SW 1271 (cell line): ENCODE results near the gene ZSWIM9.

Experiments used
- DNase-seq, 2 experiments: peaks; one replicate each; lab custom pipeline; 2025; lab: John Stamatoyannopoulos, UW

Gene ZSWIM9

GRCh38 chr19:48175578-48175977 lies 5.1 kb downstream of the ZSWIM9 start:
- no peak for DNase-seq

GRCh38 chr19:48176226-48176625 lies 5.7 kb downstream of the ZSWIM9 start:
- no peak for DNase-seq

- DNase-seq = no peak
These were observed 11.0 kb downstream of the ZSWIM9 start for GRCh38 chr19:48181505-48181904.

- DNase-seq = no peak
These were observed 12.0 kb downstream of the ZSWIM9 start for GRCh38 chr19:48182434-48182833.

- DNase-seq = no peak
These were observed 12.9 kb downstream of the ZSWIM9 start for GRCh38 chr19:48183356-48183755.

- no peak for DNase-seq
These were observed 15.5 kb downstream of the ZSWIM9 start for GRCh38 chr19:48186015-48186414.

GRCh38 chr19:48186541-48186991 lies 16.1 kb downstream of the ZSWIM9 start:
- DNase-seq = no peak

- no peak for DNase-seq
These were observed 19.9 kb downstream of the ZSWIM9 start for GRCh38 chr19:48190288-48190884.

GRCh38 chr19:48190885-48191284 lies 20.4 kb downstream of the ZSWIM9 start:
- no peak for DNase-seq

GRCh38 chr19:48192750-48193149 lies 22.3 kb downstream of the ZSWIM9 start:
- no peak for DNase-seq

GRCh38 chr19:48194041-48194843 lies 23.8 kb downstream of the ZSWIM9 start:
- DNase-seq = no peak

- DNase-seq = no peak
These were observed 24.7 kb downstream of the ZSWIM9 start for GRCh38 chr19:48194844-48195830.

- DNase-seq = no peak
These were observed 25.9 kb downstream of the ZSWIM9 start for GRCh38 chr19:48196321-48196763.

GRCh38 chr19:48196933-48197665 lies 26.6 kb downstream of the ZSWIM9 start:
- DNase-seq = no peak

GRCh38 chr19:48203222-48203793 lies 32.8 kb downstream of the ZSWIM9 start:
- no peak for DNase-seq

GRCh38 chr19:48203794-48204628 lies 33.5 kb downstream of the ZSWIM9 start:
- peak; percentile 89 to 92 for DNase-seq

GRCh38 chr19:48206397-48207093 lies 36.1 kb downstream of the ZSWIM9 start:
- DNase-seq = no peak

- no peak for DNase-seq
These were observed 39.5 kb downstream of the ZSWIM9 start for GRCh38 chr19:48210005-48210404.

- DNase-seq = no peak
These were observed 43.5 kb downstream of the ZSWIM9 start for GRCh38 chr19:48213959-48214358.

GRCh38 chr19:48216933-48217332 lies 46.5 kb downstream of the ZSWIM9 start:
- no peak for DNase-seq
